ENCODE measurements around the gene ZNF516. TPM values are rescaled to one million over a fixed set of nuclear protein-coding genes. Genes with fewer than 3 reads are reported as not detected.
A peak's percentile ranks its signal among the peaks of the same experiment; 100 is the strongest.

The ZNF516 gene
- total and polyA plus RNA-seq, 2 of the 13 experiments (the other 11 are each of a cell fraction or from before 2014, with no cell fraction given): 16.6 to 18.7 TPM

- Histone ChIP-seq H3K9me3 (ENCODE audit: low read length) (no peaks in the 10 kb centered on the region), H3K27ac (ENCODE audit: extremely low read length, insufficient read depth, low read length) (peak overlapping the region; percentile 14), H3K9ac (ENCODE audit: insufficient read depth, low read depth, low read length) (no peak overlapping the region), H3K36me3 (replicated peaks in 1 of 2; ENCODE audit: control insufficient read depth in 1 of 2, insufficient read depth in 2 of 2, low read length in 2 of 2) (peaks cover 1 to 17% of the 10 kb centered on the region in 2 experiments; a peak in 2 of 5 replicates), H3K27me3 (ENCODE audit: control insufficient read depth in 1 of 2, insufficient read depth in 2 of 2, low read length in 2 of 2) (no peaks in the 10 kb centered on the region), H3K79me2 (ENCODE audit: insufficient read depth, low read length) (peaks cover 97% of the 10 kb centered on the region), H4K20me1 (ENCODE audit: insufficient read depth, low read length) (peaks cover 86% of the 10 kb centered on the region), H2AFZ (ENCODE audit: low read length) (no peak overlapping the region), H3K4me3 (replicated peaks in 1 of 3; ENCODE audit: insufficient read depth in 1 of 3, low read depth in 2 of 3, low read length in 3 of 3) (no peak overlapping the region), H3K4me2 (ENCODE audit: low read depth, low read length) (no peak overlapping the region), H3K4me1 (ENCODE audit: insufficient read depth, low read length) (peaks cover 55% of the 10 kb centered on the region)
- ATAC-seq (peak; percentile 46), DNase-seq (ENCODE audit: low spot score) (no peak), FAIRE-seq (no peak)
- in situ Hi-C loops (cut with HindIII; ENCODE audit: extremely low pct_ligation_motif_present, low pct_unique_long_range_greater_than_20kb): no loop called here
- ChIA-PET POLR2A (no interaction called here), CTCF (ENCODE audit: low intra/inter-chr PET ratio, low total read pairs) (no interaction called here)
- intact Hi-C loops (cut with micrococcal nuclease; ENCODE audit: unreplicated experiment): no loop called here
- TF ChIP-seq ZNF674 (CRISPR knock-in tag; IDR thresholded peaks at IDR 0.05; ENCODE audit: low read depth) (no peak), ZBTB38 (CRISPR knock-in tag; IDR thresholded peaks at IDR 0.05) (0 out of 2 replicates have a peak, but pooled peaks have one; percentile 21), SP4 (CRISPR knock-in tag; IDR thresholded peaks at IDR 0.05) (no peak), ZNF343 (CRISPR knock-in tag; IDR thresholded peaks at IDR 0.05) (no peak)
- no TSS peak for BruUV-seq (replicated peaks)
- WGBS (ENCODE audit: low lambda C conversion rate): 68% methylated on average over 8 of the region's 8 CpGs
Observed at GRCh38 chr18:76455003-76455676, 39.9 kb downstream of the ZNF516 start.

GRCh38 chr18:76454418-76454817, 40.6 kb downstream of the ZNF516 start:
- 0 out of 2 replicates have a peak, but pooled peaks have one; percentile 3 for TF ChIP-seq ATF7 (IDR thresholded peaks at IDR 0.05)
- no peak for TF ChIP-seq ATF7 (CRISPR knock-in tag; IDR thresholded peaks at IDR 0.05)
- no peak for TF ChIP-seq ZNF577 (CRISPR knock-in tag; IDR thresholded peaks at IDR 0.05; ENCODE audit: borderline replicate concordance, low read depth)
- peaks cover 84% of the 10 kb centered on the region for H4K20me1 ChIP-seq (ENCODE audit: insufficient read depth, low read length)

More at GRCh38 chr18:76454418-76454817, 40.6 kb downstream of the ZNF516 start:
- DNase-seq (ENCODE audit: low spot score): no peak
- CTCF ChIA-PET (ENCODE audit: low intra/inter-chr PET ratio, low total read pairs): no interaction called here
- 0 out of 3 replicates have a peak, but pooled peaks have one; percentile 19 for ATAC-seq
- BruUV-seq (replicated peaks): no TSS peak
- Histone ChIP-seq H3K4me3 (replicated peaks in 1 of 3; ENCODE audit: insufficient read depth in 1 of 3, low read depth in 2 of 3, low read length in 3 of 3) (no peak overlapping the region), H2AFZ (ENCODE audit: low read length) (no peak overlapping the region), H3K36me3 (replicated peaks in 1 of 2; ENCODE audit: control insufficient read depth in 1 of 2, insufficient read depth in 2 of 2, low read length in 2 of 2) (peaks cover 1 to 10% of the 10 kb centered on the region in 2 experiments; a peak in 2 of 5 replicates), H3K4me1 (ENCODE audit: insufficient read depth, low read length) (peaks cover 55% of the 10 kb centered on the region), H3K9me3 (ENCODE audit: low read length) (no peaks in the 10 kb centered on the region), H3K4me2 (ENCODE audit: low read depth, low read length) (no peak overlapping the region), H3K79me2 (ENCODE audit: insufficient read depth, low read length) (peaks cover 97% of the 10 kb centered on the region), H3K27ac (ENCODE audit: extremely low read length, insufficient read depth, low read length) (peak overlapping the region; percentile 8), H3K27me3 (ENCODE audit: control insufficient read depth in 1 of 2, insufficient read depth in 2 of 2, low read length in 2 of 2) (no peaks in the 10 kb centered on the region), H3K9ac (ENCODE audit: insufficient read depth, low read depth, low read length) (no peak overlapping the region)
- POLR2A ChIA-PET: interaction anchor here (1.0 kb wide), 1 partner anchor 40 kb away, joined by 3 read pairs; no protein-coding TSS in a partner anchor
- in situ Hi-C loops (cut with HindIII; ENCODE audit: extremely low pct_ligation_motif_present, low pct_unique_long_range_greater_than_20kb) (no loop called here), intact Hi-C loops (cut with micrococcal nuclease; ENCODE audit: unreplicated experiment) (no loop called here)
- WGBS (ENCODE audit: low lambda C conversion rate): 19% methylated on average over 1 of the region's 1 CpG
- no peak for FAIRE-seq
